Pons (tissue), 1 donor: ENCODE results near the gene RUNX2.
A peak's percentile ranks its signal among the peaks of the same experiment; 100 is the strongest.

ENCODE experiments used
- DNase-seq: peaks from one replicate; pipeline ENCODE4 v3.0.0-alpha.2; 2016; ENCODE audit warnings: low spot score

Gene RUNX2

GRCh38 chr6:45351667-45352066 lies 23.5 kb downstream of the RUNX2 start:
- DNase-seq: no peak

GRCh38 chr6:45353654-45354053 lies 25.5 kb downstream of the RUNX2 start:
- no peak for DNase-seq

GRCh38 chr6:45364466-45364865 lies 36.3 kb downstream of the RUNX2 start:
- DNase-seq: no peak

GRCh38 chr6:45365036-45365435 lies 36.9 kb downstream of the RUNX2 start:
- no peak for DNase-seq

GRCh38 chr6:45366534-45366933 lies 38.4 kb downstream of the RUNX2 start:
- no peak for DNase-seq

- DNase-seq: no peak
These were observed 39.9 kb downstream of the RUNX2 start for GRCh38 chr6:45367999-45368398.

- DNase-seq: no peak
These were observed 41.7 kb downstream of the RUNX2 start for GRCh38 chr6:45369870-45370269.

GRCh38 chr6:45371924-45372573 lies 43.9 kb downstream of the RUNX2 start:
- no peak for DNase-seq

GRCh38 chr6:45375449-45375848 lies 47.3 kb downstream of the RUNX2 start:
- DNase-seq: no peak

- peak; percentile 41 for DNase-seq
These were observed 48.3 kb downstream of the RUNX2 start for GRCh38 chr6:45376310-45377042.

GRCh38 chr6:45377043-45377553 lies 49.0 kb downstream of the RUNX2 start:
- peak; percentile 64 for DNase-seq

- DNase-seq: peak; percentile 92
These were observed 49.6 kb downstream of the RUNX2 start, which contains the start of gene SUPT3H for GRCh38 chr6:45377554-45378333. Gene SUPT3H (minus strand): TSS chr6:45377934.

- peak; percentile 11 for DNase-seq
These were observed 50.3 kb downstream of the RUNX2 start for GRCh38 chr6:45378334-45378926.

- DNase-seq: no peak
These were observed 54.3 kb downstream of the RUNX2 start for GRCh38 chr6:45382391-45382790.

- DNase-seq: no peak
These were observed 58.4 kb downstream of the RUNX2 start for GRCh38 chr6:45386501-45386900.

- DNase-seq: no peak
These were observed 59.1 kb downstream of the RUNX2 start for GRCh38 chr6:45387236-45387635.

GRCh38 chr6:45388328-45388727 lies 60.2 kb downstream of the RUNX2 start:
- no peak for DNase-seq

GRCh38 chr6:45394586-45395095 lies 66.5 kb downstream of the RUNX2 start:
- no peak for DNase-seq

GRCh38 chr6:45398075-45398813 lies 70.1 kb downstream of the RUNX2 start:
- DNase-seq: no peak

GRCh38 chr6:45400021-45400420 lies 71.9 kb downstream of the RUNX2 start:
- no peak for DNase-seq

GRCh38 chr6:45411959-45412358 lies 83.8 kb downstream of the RUNX2 start:
- DNase-seq: no peak
